ENCODE measurements around the gene GABPB1. TPM values are rescaled to one million over a fixed set of nuclear protein-coding genes. Genes with fewer than 3 reads are reported as not detected.

GABPB1 gene
- total and polyA plus RNA-seq, 2 experiments from 2014 or later: 23.3 to 38.7 TPM

DNA sequence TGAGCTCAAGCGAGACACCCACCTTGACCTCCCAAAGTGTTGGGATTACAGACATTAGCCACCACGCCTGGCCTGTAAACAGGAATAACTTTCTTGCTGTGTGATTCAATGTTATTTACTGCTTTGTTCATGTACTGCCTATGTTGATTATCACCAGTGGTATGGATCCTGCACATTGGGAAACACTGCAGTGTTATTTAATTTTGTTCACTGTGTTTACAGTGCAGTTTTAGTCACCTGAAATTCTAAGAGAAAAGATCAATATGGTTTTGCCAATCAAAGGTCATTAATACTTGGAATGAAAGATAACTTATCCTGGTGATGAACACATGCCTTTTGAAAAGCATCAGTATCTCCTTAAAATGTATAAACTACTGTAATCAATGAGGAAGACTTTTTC lies 8.6 kb upstream of the GABPB1 start:
- WGBS (ENCODE audit: low lambda C conversion rate, missing lambda C conversion rate): 90% methylated on average over 2 of the region's 2 CpGs
- no peaks in the 10 kb centered on the region for H3K27me3 ChIP-seq
- DNase-seq (ENCODE audit: low spot score): no peak

DNA sequence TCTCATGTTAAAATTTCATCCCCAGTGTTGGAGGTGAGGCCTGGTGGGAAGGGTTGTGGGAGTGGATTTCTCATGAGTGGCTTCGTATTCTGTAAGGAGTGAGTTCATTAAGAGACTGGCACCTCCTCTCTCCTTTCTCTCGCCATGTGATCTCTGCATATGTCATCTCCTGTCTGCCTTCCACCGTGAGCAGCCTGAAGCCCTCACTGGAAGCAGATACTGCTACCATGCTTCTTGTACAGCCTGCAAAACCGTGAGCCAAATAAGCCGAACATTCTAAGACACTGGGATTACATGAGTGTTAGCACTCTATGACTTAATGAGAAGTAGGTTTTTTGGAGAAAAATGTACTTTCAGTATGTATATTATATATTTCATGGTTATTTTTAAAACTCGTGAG lies 6.8 kb upstream of the GABPB1 start:
- peaks cover 4% of the 10 kb centered on the region for H3K4me1 ChIP-seq (ENCODE audit: insufficient read depth)
- no peaks in the 10 kb centered on the region for H4K20me1 ChIP-seq (ENCODE audit: insufficient read depth, poor library complexity, severe bottlenecking)
- H3K9me2 ChIP-seq (replicated peaks; ENCODE audit: insufficient read depth): no peaks in the 10 kb centered on the region
- no peaks in the 10 kb centered on the region for H3K9me3 ChIP-seq (ENCODE audit: low read depth)
- 84% methylated on average over 6 of the region's 6 CpGs for WGBS (ENCODE audit: low lambda C conversion rate, missing lambda C conversion rate)
- H3K79me2 ChIP-seq: peaks cover 32% of the 10 kb centered on the region
- no peak overlapping the region for H3K27ac ChIP-seq
- no peak for DNase-seq (ENCODE audit: low spot score)
- TF ChIP-seq EZH2phosphoT487 (IDR thresholded peaks at IDR 0.05; ENCODE audit: low read depth, severe bottlenecking, unreplicated experiment): no peak
- TF ChIP-seq, protein P1, sequence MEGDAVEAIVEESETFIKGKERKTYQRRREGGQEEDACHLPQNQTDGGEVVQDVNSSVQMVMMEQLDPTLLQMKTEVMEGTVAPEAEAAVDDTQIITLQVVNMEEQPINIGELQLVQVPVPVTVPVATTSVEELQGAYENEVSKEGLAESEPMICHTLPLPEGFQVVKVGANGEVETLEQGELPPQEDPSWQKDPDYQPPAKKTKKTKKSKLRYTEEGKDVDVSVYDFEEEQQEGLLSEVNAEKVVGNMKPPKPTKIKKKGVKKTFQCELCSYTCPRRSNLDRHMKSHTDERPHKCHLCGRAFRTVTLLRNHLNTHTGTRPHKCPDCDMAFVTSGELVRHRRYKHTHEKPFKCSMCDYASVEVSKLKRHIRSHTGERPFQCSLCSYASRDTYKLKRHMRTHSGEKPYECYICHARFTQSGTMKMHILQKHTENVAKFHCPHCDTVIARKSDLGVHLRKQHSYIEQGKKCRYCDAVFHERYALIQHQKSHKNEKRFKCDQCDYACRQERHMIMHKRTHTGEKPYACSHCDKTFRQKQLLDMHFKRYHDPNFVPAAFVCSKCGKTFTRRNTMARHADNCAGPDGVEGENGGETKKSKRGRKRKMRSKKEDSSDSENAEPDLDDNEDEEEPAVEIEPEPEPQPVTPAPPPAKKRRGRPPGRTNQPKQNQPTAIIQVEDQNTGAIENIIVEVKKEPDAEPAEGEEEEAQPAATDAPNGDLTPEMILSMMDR (IDR thresholded peaks at IDR 0.05; ENCODE audit: poor library complexity): no peak
- no peak for TF ChIP-seq EZH2 (IDR thresholded peaks at IDR 0.05; ENCODE audit: borderline replicate concordance)
- no peaks in the 10 kb centered on the region for H3K36me3 ChIP-seq (replicated peaks; ENCODE audit: insufficient read depth, low read depth)
- no peaks in the 10 kb centered on the region for H3K27me3 ChIP-seq
- H3K4me2 ChIP-seq: no peak overlapping the region
- no peak overlapping the region for H3K4me3 ChIP-seq
- no peak overlapping the region for H2AFZ ChIP-seq

More for the DNA sequence above, 8.6 kb upstream of the GABPB1 start:
- Histone ChIP-seq H3K4me1 (ENCODE audit: insufficient read depth) (no peaks in the 10 kb centered on the region), H3K9me2 (replicated peaks; ENCODE audit: insufficient read depth) (no peaks in the 10 kb centered on the region), H3K4me3 (no peak overlapping the region), H3K36me3 (replicated peaks; ENCODE audit: insufficient read depth, low read depth) (no peaks in the 10 kb centered on the region), H4K20me1 (ENCODE audit: insufficient read depth, poor library complexity, severe bottlenecking) (no peaks in the 10 kb centered on the region), H3K79me2 (peaks cover 16% of the 10 kb centered on the region), H3K9me3 (ENCODE audit: low read depth) (no peaks in the 10 kb centered on the region), H3K27ac (no peak overlapping the region), H2AFZ (no peak overlapping the region), H3K4me2 (no peak overlapping the region)
- TF ChIP-seq EZH2phosphoT487 (IDR thresholded peaks at IDR 0.05; ENCODE audit: low read depth, severe bottlenecking, unreplicated experiment) (no peak), EZH2 (IDR thresholded peaks at IDR 0.05; ENCODE audit: borderline replicate concordance) (no peak)
- TF ChIP-seq, protein P1 (IDR thresholded peaks at IDR 0.05; ENCODE audit: poor library complexity): no peak

DNA sequence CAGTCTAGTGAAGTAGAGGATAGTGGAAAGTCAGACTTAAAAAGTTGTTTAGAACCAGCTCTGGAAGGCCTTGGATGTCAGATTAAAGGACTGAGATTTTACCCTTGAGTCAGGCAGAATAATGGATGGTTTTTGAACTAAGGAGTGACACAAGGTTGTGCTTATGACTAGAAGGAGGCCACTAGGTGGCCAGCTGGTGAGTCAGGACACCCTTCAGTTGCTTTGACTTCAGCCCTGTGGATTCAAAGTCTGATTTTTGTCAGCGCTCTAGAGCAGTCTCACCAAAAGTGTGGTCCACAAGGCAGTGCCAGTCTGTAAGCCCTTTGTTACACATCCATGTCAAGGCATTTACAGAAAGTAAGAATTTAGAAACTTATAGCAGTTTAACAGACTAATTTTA lies 3.8 kb upstream of the GABPB1 start:
- TF ChIP-seq, protein P1 (IDR thresholded peaks at IDR 0.05; ENCODE audit: poor library complexity): peak; percentile 32
- TF ChIP-seq EZH2phosphoT487 (IDR thresholded peaks at IDR 0.05; ENCODE audit: low read depth, severe bottlenecking, unreplicated experiment): no peak
- Histone ChIP-seq H3K4me2 (no peak overlapping the region), H3K4me1 (ENCODE audit: insufficient read depth) (peaks cover 10% of the 10 kb centered on the region), H3K27ac (no peak overlapping the region), H3K27me3 (no peaks in the 10 kb centered on the region), H3K9me3 (ENCODE audit: low read depth) (no peaks in the 10 kb centered on the region), H2AFZ (no peak overlapping the region), H3K4me3 (no peak overlapping the region), H3K79me2 (peaks cover 53% of the 10 kb centered on the region), H3K36me3 (replicated peaks; ENCODE audit: insufficient read depth, low read depth) (no peaks in the 10 kb centered on the region), H3K9me2 (replicated peaks; ENCODE audit: insufficient read depth) (no peaks in the 10 kb centered on the region), H4K20me1 (ENCODE audit: insufficient read depth, poor library complexity, severe bottlenecking) (no peaks in the 10 kb centered on the region)
- 86% methylated on average over 1 of the region's 1 CpG for WGBS (ENCODE audit: low lambda C conversion rate, missing lambda C conversion rate)
- DNase-seq (ENCODE audit: low spot score): peak; percentile 62

DNA sequence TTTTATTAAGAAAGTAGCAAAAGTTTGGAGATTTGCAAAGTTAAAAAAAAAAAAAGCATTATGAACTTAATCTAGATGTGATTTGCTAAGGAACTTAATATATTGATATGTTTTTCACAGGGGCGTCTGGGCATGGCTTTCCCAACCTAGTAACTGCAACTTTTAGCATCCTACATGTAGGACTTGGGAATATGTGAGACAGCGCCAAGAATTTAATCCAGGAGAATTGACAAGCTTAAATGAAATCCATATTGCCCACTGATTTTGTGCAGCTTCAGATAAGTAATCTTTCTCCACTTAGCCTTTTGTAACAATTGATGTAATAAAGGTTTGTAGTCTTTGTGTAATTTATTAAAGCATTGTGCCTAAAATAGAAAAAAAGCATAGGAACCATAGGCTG lies 982 bp upstream of the GABPB1 start:
- Histone ChIP-seq H3K36me3 (replicated peaks; ENCODE audit: insufficient read depth, low read depth) (no peaks in the 10 kb centered on the region), H3K9me3 (ENCODE audit: low read depth) (no peaks in the 10 kb centered on the region), H2AFZ (peak overlapping the region; percentile 90), H4K20me1 (ENCODE audit: insufficient read depth, poor library complexity, severe bottlenecking) (peaks cover 11% of the 10 kb centered on the region), H3K9me2 (replicated peaks; ENCODE audit: insufficient read depth) (no peaks in the 10 kb centered on the region), H3K4me3 (peak overlapping the region; percentile 80), H3K79me2 (peaks cover 76% of the 10 kb centered on the region), H3K4me2 (peak overlapping the region; percentile 81), H3K4me1 (ENCODE audit: insufficient read depth) (peaks cover 21% of the 10 kb centered on the region), H3K27ac (peak overlapping the region; percentile 100), H3K27me3 (no peaks in the 10 kb centered on the region)
- WGBS (ENCODE audit: low lambda C conversion rate, missing lambda C conversion rate): 7% methylated on average over 2 of the region's 2 CpGs
- TF ChIP-seq EZH2 (IDR thresholded peaks at IDR 0.05; ENCODE audit: borderline replicate concordance): no peak
- TF ChIP-seq, protein P1 (IDR thresholded peaks at IDR 0.05; ENCODE audit: poor library complexity): no peak
- no peak for TF ChIP-seq EZH2phosphoT487 (IDR thresholded peaks at IDR 0.05; ENCODE audit: low read depth, severe bottlenecking, unreplicated experiment)
- no peak for DNase-seq (ENCODE audit: low spot score)
